ENCODE results near the gene TST.

- TF ChIP-seq POLR2A (IDR thresholded peaks at IDR 0.05; ENCODE audit: low read depth, low read length): no peak
- TF ChIP-seq CTCF (IDR thresholded peaks at IDR 0.05; ENCODE audit: extremely low read depth in 1 of 2, insufficient read depth in 1 of 2, low read depth in 1 of 2, low read length in 2 of 2): peak; percentile 84 to 89
- TF ChIP-seq POLR2AphosphoS5 (IDR thresholded peaks at IDR 0.05; ENCODE audit: insufficient read depth, low read depth, low read length): no peak
- no peak for TF ChIP-seq EZH2 (IDR thresholded peaks at IDR 0.05; ENCODE audit: borderline replicate concordance, low read depth, low read length, severe bottlenecking)
- TF ChIP-seq JUN (IDR thresholded peaks at IDR 0.05; ENCODE audit: borderline replicate concordance, insufficient read depth, insufficient read length, low read depth): no peak
- TF ChIP-seq GATA2 (IDR thresholded peaks at IDR 0.05; ENCODE audit: insufficient read depth, insufficient read length, low read depth, low read length): no peak
- no peak for TF ChIP-seq MYC (IDR thresholded peaks at IDR 0.05; ENCODE audit: low read depth, low read length)
- no peak for TF ChIP-seq MAX (IDR thresholded peaks at IDR 0.05; ENCODE audit: insufficient read depth, insufficient read length)
These were observed 41.1 kb downstream of the TST start for GRCh38 chr22:36977947-36978660.
